ENCODE data around the gene MORN5. TPM values are rescaled to one million over a fixed set of nuclear protein-coding genes. Genes with fewer than 3 reads are reported as not detected.
A peak's percentile ranks its signal among the peaks of the same experiment; 100 is the strongest.

MORN5 gene
- total RNA-seq, 1 donor from 2014 or later = not detected

DNA sequence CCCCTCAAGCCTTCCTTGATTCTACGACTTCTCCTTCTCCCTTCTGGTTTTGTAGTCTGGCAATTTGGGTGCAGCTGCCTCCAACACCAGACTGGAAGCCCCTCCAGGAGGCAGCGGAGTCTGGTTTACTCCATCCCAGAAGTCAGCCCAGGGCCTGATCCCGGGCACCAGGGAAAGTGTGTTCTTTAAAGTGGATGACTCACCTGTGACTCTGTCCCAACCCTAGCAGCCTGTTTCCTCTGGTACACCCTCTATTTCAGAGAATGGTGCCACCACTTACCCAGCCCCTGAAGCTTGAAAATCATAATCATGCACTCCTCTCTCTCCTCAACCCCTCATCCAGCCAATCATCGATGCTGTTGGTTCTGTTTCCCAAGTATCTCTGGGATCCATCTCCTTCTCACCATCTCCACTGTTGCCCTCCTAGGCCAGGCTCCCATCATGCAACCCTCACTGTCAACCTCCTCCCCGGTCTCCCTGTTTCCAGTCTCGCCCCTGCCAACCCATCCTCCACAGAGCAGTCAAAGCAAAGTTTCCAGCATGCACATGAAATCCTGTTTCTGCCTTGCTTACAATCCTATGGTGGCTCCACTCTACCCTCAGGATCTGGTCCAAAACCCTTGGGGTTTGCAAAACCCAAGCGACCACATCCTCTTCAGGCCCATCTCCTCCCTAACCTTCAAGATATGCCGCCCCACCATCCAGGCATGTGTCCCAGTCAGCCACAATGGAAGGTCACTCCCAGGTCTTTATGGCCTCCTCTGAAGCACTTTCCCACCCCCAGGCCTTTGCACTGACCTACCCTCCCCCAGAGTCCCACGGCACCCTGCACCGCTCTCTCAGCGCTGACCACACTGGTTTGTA, 58.6 kb downstream of the MORN5 start:
- no peak for DNase-seq (ENCODE audit: low read depth)
- TF ChIP-seq, protein P1, sequence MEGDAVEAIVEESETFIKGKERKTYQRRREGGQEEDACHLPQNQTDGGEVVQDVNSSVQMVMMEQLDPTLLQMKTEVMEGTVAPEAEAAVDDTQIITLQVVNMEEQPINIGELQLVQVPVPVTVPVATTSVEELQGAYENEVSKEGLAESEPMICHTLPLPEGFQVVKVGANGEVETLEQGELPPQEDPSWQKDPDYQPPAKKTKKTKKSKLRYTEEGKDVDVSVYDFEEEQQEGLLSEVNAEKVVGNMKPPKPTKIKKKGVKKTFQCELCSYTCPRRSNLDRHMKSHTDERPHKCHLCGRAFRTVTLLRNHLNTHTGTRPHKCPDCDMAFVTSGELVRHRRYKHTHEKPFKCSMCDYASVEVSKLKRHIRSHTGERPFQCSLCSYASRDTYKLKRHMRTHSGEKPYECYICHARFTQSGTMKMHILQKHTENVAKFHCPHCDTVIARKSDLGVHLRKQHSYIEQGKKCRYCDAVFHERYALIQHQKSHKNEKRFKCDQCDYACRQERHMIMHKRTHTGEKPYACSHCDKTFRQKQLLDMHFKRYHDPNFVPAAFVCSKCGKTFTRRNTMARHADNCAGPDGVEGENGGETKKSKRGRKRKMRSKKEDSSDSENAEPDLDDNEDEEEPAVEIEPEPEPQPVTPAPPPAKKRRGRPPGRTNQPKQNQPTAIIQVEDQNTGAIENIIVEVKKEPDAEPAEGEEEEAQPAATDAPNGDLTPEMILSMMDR (conservative IDR thresholded peaks at IDR 0.05; ENCODE audit: low read depth, low read length) = no peak

DNA sequence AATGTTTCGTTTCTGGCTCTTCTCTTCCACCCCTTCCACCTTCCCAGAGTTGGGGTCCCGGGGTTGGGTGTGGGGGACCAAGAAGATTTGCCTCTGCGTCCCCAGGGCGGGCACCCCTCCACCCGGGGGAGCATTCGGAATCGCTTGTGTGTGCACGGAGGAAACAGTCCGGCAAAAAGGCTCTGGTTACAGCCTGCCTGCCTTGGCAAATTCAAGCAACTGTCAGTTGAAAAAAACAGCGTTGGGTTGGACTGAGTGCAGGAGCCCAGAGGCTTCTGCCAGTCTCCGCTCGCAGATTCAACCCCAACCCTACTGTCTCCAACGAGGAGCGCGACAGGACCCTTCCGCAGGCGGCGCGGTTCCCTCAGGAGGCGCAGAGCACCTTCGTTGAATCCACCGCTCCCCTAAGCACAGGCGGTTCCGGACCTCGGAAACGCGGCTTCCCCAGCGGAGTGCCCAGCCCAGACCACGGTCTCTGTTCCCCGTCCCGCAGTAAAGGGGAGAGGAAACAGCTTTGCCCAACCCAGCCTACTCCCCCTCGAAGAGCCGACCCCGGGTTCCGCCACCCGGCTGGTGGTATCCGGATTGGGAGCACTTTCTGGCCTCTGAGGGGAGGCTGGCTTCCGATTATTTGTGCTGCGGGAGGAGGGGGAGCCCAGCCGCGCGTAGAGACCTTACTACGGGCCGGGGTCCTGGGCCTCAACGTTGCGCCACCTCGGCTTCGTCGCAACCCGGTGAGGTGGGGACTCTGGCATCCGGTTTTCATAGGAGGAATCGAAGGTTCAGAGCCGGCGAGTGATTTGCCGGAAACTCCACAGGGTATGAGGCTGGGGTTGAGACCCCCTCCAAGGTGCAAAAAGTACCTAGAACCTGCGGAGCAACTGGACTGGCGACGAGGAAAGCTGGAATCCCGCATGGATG, 59.5 kb downstream of the MORN5 start:
- peak overlapping the region; percentile 14 for H3K4me3 ChIP-seq (ENCODE audit: low read depth, low read length)
- DNase-seq (ENCODE audit: low read depth) = no peak
- TF ChIP-seq, protein P1 (conservative IDR thresholded peaks at IDR 0.05; ENCODE audit: low read depth, low read length) = no peak

More for the DNA sequence above, 58.6 kb downstream of the MORN5 start:
- H3K4me3 ChIP-seq (ENCODE audit: low read depth, low read length) = no peak overlapping the region

DNA sequence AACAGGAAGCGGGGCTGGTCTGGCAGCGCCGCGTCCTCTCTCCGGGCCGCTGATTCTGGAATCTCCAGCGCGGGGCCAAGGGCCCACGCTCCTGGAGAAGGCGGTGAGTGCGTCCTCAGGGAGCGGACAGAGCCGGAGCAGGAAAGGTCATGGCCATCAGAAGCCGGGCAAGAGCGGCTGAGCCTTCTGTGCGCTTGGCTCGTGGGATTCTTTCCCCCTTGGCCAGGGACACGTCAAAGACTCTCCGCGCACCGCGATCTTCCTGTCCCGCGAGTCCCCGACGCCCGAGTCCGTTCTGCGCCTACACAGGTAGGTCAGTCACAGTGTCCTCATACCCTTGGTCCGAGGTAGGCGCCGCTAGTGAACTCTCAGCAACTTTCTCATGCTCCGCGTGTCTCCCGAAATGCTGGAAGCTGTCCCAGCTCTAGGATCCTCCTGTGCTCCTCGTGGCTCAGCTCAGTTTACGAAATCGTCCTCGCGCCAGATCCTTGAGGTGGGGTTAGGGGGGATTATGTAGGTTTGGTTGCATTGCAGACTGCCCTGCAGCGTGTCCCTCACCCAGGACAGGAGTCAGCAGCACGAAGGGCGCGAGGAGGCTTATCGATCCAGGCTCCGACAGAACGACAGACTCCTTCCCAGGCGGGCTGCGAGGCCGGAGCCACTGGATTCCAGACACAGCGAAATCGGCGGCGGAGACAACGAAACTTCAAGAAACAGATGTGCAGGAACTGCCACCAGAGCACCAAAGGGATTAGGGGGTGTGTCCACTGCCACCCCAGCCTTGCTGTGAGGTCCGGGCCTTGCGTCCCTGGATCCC, 60.4 kb downstream of the MORN5 start:
- peak overlapping the region; percentile 14 for H3K4me3 ChIP-seq (ENCODE audit: low read depth, low read length)
- TF ChIP-seq, protein P1 (conservative IDR thresholded peaks at IDR 0.05; ENCODE audit: low read depth, low read length) = no peak
- no peak for DNase-seq (ENCODE audit: low read depth)

DNA sequence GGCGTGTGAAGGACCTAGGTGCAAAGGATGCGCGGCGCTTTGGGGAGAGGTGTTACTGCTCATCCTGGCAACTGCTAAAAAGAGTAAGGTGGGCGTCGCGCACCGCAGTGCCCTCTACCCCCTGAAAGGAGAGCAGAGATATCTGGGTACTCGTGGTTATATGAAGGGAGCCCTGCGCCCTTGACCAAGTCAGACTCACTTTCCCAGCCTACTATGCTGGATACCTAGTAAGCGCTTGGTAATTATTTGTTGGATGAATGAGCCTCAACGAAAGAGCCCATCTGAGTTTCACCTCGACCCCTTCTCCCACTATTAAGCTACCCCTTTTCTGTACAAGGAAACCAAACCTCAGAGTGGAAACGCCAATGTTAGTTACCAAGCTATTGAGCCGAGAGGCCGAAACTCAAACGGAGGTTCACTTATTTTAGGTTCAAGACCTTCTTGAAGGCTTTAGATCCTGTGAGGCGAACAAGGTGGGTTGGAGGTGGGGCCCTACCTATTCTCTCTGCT, 61.0 kb downstream of the MORN5 start:
- H3K4me3 ChIP-seq (ENCODE audit: low read depth, low read length) = no peak overlapping the region
- TF ChIP-seq, protein P1 (conservative IDR thresholded peaks at IDR 0.05; ENCODE audit: low read depth, low read length) = no peak
- DNase-seq (ENCODE audit: low read depth) = no peak

DNA sequence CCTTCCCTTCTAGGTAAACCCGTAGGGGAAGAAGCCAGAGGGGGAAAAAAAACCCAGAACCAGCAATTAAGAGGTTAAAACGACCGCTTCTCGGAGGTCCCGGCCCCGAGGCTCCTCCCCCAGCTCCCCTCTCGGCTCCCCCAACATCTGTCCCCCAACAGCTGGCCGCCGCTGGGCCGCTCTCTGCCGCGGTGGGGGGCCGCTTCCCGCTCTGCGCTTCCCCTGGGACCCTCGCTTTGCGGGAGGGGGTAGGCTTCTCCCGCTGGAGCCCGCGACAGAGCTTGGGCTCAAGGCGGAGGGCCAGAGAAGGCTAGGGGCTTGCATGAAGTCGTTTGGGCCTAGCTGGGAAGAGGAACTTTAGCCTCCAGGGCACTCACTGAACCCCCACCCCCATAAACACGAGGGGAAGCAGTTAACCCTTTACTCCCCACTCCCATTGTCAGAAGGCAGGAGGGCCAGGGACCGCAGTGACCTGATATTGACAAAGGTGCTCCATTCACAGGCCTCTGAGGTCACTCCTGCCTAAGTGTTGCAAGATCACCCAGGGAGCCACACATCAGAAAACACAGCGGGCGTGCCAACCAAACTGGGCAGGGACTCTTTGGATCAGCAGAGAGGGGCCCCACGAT, 61.6 kb downstream of the MORN5 start:
- DNase-seq (ENCODE audit: low read depth) = no peak
- TF ChIP-seq, protein P1 (conservative IDR thresholded peaks at IDR 0.05; ENCODE audit: low read depth, low read length) = no peak
- no peak overlapping the region for H3K4me3 ChIP-seq (ENCODE audit: low read depth, low read length)

DNA sequence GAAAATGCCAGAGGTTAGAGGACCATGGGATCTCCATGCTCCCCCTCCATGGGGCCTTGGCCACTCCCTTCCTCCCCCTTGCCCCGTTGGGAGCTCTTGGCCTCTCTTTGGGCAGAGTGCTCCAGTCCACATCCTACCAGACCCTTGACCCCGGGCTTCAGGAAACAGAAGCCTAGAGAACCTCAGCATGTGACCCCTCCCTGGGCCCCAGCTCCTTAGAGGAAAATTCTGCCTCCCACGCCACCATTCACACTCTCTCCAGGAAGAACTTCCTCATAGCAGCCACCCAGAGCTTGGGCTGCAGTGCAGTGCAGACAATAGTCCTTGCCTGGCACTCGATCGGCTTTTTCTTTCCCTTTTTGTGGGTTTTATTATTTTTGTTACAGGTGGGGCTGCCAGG, 63.1 kb downstream of the MORN5 start:
- TF ChIP-seq, protein P1 (conservative IDR thresholded peaks at IDR 0.05; ENCODE audit: low read depth, low read length) = no peak
- no peak overlapping the region for H3K4me3 ChIP-seq (ENCODE audit: low read depth, low read length)
- DNase-seq (ENCODE audit: low read depth) = no peak
